B cell (primary cell): ENCODE data around the gene KAT7. TPM values are rescaled to one million over a fixed set of nuclear protein-coding genes. Genes with fewer than 3 reads are reported as not detected.

ENCODE experiments used
- ATAC-seq: fragments of 200-7000 bp; cut with Tn5 transposase; one replicate; pipeline ENCODE4 v1.10.0; 2021; ENCODE audit warnings: low read depth, mild to moderate bottlenecking, moderate number of reproducible peaks, moderate library complexity
- CTCF ChIA-PET: fragments of 350-600 bp; sonication (Branson Sonifier 250); formaldehyde crosslinking; loops from one replicate; lab custom pipeline; 2021; ENCODE audit warnings: antibody characterized with exemption, inconsistent platforms; lab: Charles Lee
- POLR2A ChIA-PET: fragments of 350-600 bp; sonication (Branson Sonifier 250); formaldehyde crosslinking; loops from one replicate; lab custom pipeline; 2021; ENCODE audit warnings: antibody characterized with exemption; lab: Charles Lee
- DNase-seq: peaks from one replicate; pipeline ENCODE4 v3.0.0; 2013
- H2AFZ ChIP-seq: 2 replicates; pipeline ENCODE4 v1.6.1; 2012; ENCODE audit warnings: mild to moderate bottlenecking, low read depth, low read length; ENCODE audit not compliant: insufficient read depth, poor library complexity, severe bottlenecking
- H3K27ac ChIP-seq, 2 donors: 1 replicate in 1 of 2; 2 replicates in 1 of 2; pipeline ENCODE4 v1.5.1; 2012 to 2013; ENCODE audit warnings: low read length in 2 of 2, mild to moderate bottlenecking in 2 of 2, moderate library complexity in 1 of 2
- H3K27me3 ChIP-seq, 4 experiments: fragments of 200-600 bp in 1 of 4; sonication (generic) in 1 of 4; replicated peaks in 1 of 4; 1 replicate in 2 of 4; 2 replicates in 2 of 4; pipeline versions ENCODE4 v1.6.1 to v1.7.0; 2013 to 2016; ENCODE audit warnings: low read length in 3 of 4, mild to moderate bottlenecking in 2 of 4, mixed read lengths in 1 of 4, moderate library complexity in 1 of 4; ENCODE audit not compliant: insufficient read depth in 4 of 4, control insufficient read depth in 3 of 4; ENCODE audit errors: control extremely low read depth in 1 of 4
- H3K36me3 ChIP-seq, 2 experiments: replicated peaks in 1 of 2; 1 replicate in 1 of 2; 2 replicates in 1 of 2; pipeline versions ENCODE4 v1.6.1 to v1.7.1; 2013; ENCODE audit warnings: low read length in 1 of 2; ENCODE audit not compliant: insufficient read depth in 2 of 2, control insufficient read depth in 1 of 2; ENCODE audit errors: control extremely low read depth in 1 of 2, extremely low read depth in 1 of 2
- H3K4me1 ChIP-seq, 2 donors: fragments of 200-600 bp in 1 of 2; sonication (generic) in 1 of 2; 1 replicate in 1 of 2; 2 replicates in 1 of 2; pipeline versions ENCODE4 v1.5.1 to v1.6.1; 2013 to 2017; ENCODE audit warnings: low read length in 2 of 2; ENCODE audit not compliant: control insufficient read depth in 2 of 2, insufficient read depth in 2 of 2
- H3K4me2 ChIP-seq: replicated peaks from 2 replicates; pipeline ENCODE3; 2012; ENCODE audit warnings: mild to moderate bottlenecking, low read depth, low read length; ENCODE audit not compliant: poor library complexity, severe bottlenecking
- H3K4me3 ChIP-seq, 5 experiments: fragments of 200-600 bp in 1 of 5; sonication (generic) in 1 of 5; 1 replicate in 3 of 5; 2 replicates in 2 of 5; pipeline versions ENCODE4 v1.5.1 to v1.7.0; 2011 to 2016; ENCODE audit warnings: low read length in 4 of 5, mild to moderate bottlenecking in 4 of 5, low read depth in 2 of 5, control low read depth in 1 of 5, moderate library complexity in 1 of 5; ENCODE audit not compliant: insufficient read depth in 1 of 5; ENCODE audit errors: control extremely low read depth in 1 of 5, extremely low read depth in 1 of 5
- H3K79me2 ChIP-seq: fragments of 200-600 bp; sonication (generic); one replicate; pipeline ENCODE4 v1.6.0; 2016; ENCODE audit warnings: low read length; ENCODE audit not compliant: control insufficient read depth, insufficient read depth
- H3K9ac ChIP-seq: fragments of 200-600 bp; sonication (generic); 2 replicates; pipeline ENCODE4 v1.6.1; 2017; ENCODE audit warnings: mild to moderate bottlenecking, low read length, moderate library complexity
- H3K9me3 ChIP-seq, 3 donors: one replicate each; pipeline versions ENCODE4 v1.6.1 to v1.7.1; 2013; ENCODE audit warnings: low read length in 2 of 3; ENCODE audit not compliant: control insufficient read depth in 2 of 3, insufficient read depth in 1 of 3; ENCODE audit errors: control extremely low read depth in 1 of 3
- H4K20me1 ChIP-seq: 2 replicates; pipeline ENCODE4 v1.6.0; 2012; ENCODE audit warnings: mild to moderate bottlenecking, low read length; ENCODE audit not compliant: insufficient read depth, control insufficient read depth, poor library complexity, severe bottlenecking
- H3K27ac Mint-ChIP-seq: one replicate; pipeline ENCODE4 v1.8.0; 2021; ENCODE audit warnings: mixed read lengths
- H3K27me3 Mint-ChIP-seq: one replicate; pipeline ENCODE4 v1.8.0; 2021; ENCODE audit warnings: mixed read lengths
- H3K4me1 Mint-ChIP-seq: one replicate; pipeline ENCODE4 v1.8.0; 2021; ENCODE audit warnings: mixed read lengths
- H3K4me3 Mint-ChIP-seq: one replicate; pipeline ENCODE4 v1.8.0; 2021; ENCODE audit warnings: mixed read lengths
- H3K9me3 Mint-ChIP-seq: one replicate; pipeline ENCODE4 v1.8.0; 2022; ENCODE audit warnings: mixed read lengths; ENCODE audit not compliant: insufficient read depth
- CTCF ChIP-seq: fragments of 200-600 bp; IDR thresholded peaks from one replicate; pipeline ENCODE4 v1.8.0; 2022; ENCODE audit warnings: antibody characterized with exemption, mild to moderate bottlenecking
- EZH2 ChIP-seq: IDR thresholded peaks from 2 replicates; pipeline ENCODE4 v1.6.1; 2012; ENCODE audit warnings: borderline replicate concordance, low read depth, mild to moderate bottlenecking, moderate library complexity, low read length; ENCODE audit not compliant: insufficient read depth, poor library complexity, severe bottlenecking
- WGBS: methylation state at CpG from one replicate; pipeline ENCODE4 v1.1.5; 2013; ENCODE audit warnings: missing lambda C conversion rate; ENCODE audit not compliant: insufficient coverage; 5-methylcytosine and 5-hydroxymethylcytosine counted together
- intact Hi-C: fragments of 100-400 bp; cut with micrococcal nuclease; formaldehyde crosslinking; loops from one replicate; pipeline ENCODE4 v1.10.0; 2022
- polyA plus RNA-seq: library from polyadenylated mRNA; depleted of rRNA; stranded (reverse); fragments of >200 nt; gene quantifications from 2 replicates; pipeline ENCODE4 v1.2.3, GENCODE V29; 2012
- total RNA-seq, 2 donors: library from RNA; stranded (reverse); fragments of 120-200 nt in 1 of 2; gene quantifications; 1 replicate in 1 of 2; 2 replicates in 1 of 2; pipeline versions ENCODE4 v1.2.3 to v1.2.4, GENCODE V29; 2013 to 2022

Gene KAT7
- total and polyA plus RNA-seq, 2 donors (not counting 1 experiment from before 2014, with no cell fraction given) = 16.7 to 124 TPM

- Histone ChIP-seq H3K4me2 (no peak overlapping the region), H3K9ac (no peak overlapping the region), H3K4me1 (peaks cover 40 to 49% of the 10 kb centered on the region in 2 donors), H3K27me3 (no peaks in the 10 kb centered on the region), H3K36me3 (peaks cover 7 to 39% of the 10 kb centered on the region in 2 experiments), H3K79me2 (peaks cover 96% of the 10 kb centered on the region), H3K4me3 (no peak overlapping the region), H3K9me3 (no peaks in the 10 kb centered on the region), H3K27ac (no peak overlapping the region), H2AFZ (no peak overlapping the region), H4K20me1 (peaks cover 59% of the 10 kb centered on the region)
- intact Hi-C loops = no loop called here
- Mint-ChIP-seq H3K4me1 (peaks cover 76% of the 10 kb centered on the region), H3K27me3 (no peaks in the 10 kb centered on the region), H3K9me3 (no peaks in the 10 kb centered on the region), H3K27ac (peak overlapping the region; percentile 20), H3K4me3 (no peak overlapping the region)
- no peak for ATAC-seq
- ChIA-PET POLR2A (interaction anchor here (0.6 kb wide), 1 partner anchor 14 kb away, joined by 4 read pairs; no protein-coding TSS in a partner anchor), CTCF (interaction anchor here (0.8 to 2.1 kb wide), 4 partner anchors 8 to 13 kb away, joined by 3 to 8 read pairs (median 4); no protein-coding TSS in a partner anchor)
- no CpG with 5 or more reads among the region's 9 CpGs for WGBS
- no peak for DNase-seq
- TF ChIP-seq EZH2 (no peak), CTCF (no peak)
Observed at GRCh38 chr17:49756323-49757150, 31.9 kb upstream of the KAT7 start.

- Mint-ChIP-seq H3K9me3 (no peaks in the 10 kb centered on the region), H3K4me1 (peaks cover 80% of the 10 kb centered on the region), H3K27me3 (no peaks in the 10 kb centered on the region), H3K4me3 (no peak overlapping the region), H3K27ac (peak overlapping the region; percentile 20)
- Histone ChIP-seq H3K9me3 (no peaks in the 10 kb centered on the region), H3K79me2 (peaks cover 97% of the 10 kb centered on the region), H2AFZ (no peak overlapping the region), H3K4me1 (peaks cover 45 to 56% of the 10 kb centered on the region in 2 donors), H3K9ac (no peak overlapping the region), H3K4me2 (no peak overlapping the region), H3K4me3 (no peak overlapping the region), H4K20me1 (peaks cover 65% of the 10 kb centered on the region), H3K27me3 (no peaks in the 10 kb centered on the region), H3K27ac (no peak overlapping the region), H3K36me3 (peaks cover 7 to 39% of the 10 kb centered on the region in 2 experiments)
- intact Hi-C loops = no loop called here
- ChIA-PET POLR2A (no interaction called here), CTCF (interaction anchor here (2.1 kb wide), 1 partner anchor 10 kb away, joined by 8 read pairs; no protein-coding TSS in a partner anchor)
- no peak for ATAC-seq
- TF ChIP-seq CTCF = no peak
- no peak for TF ChIP-seq EZH2
- DNase-seq = no peak
- 95% methylated on average over 3 of the region's 6 CpGs for WGBS
Observed at GRCh38 chr17:49757151-49757777, 31.2 kb upstream of the KAT7 start.
